NCI-H526 treated with DMSO at 0.1 percent for 48 hours (cell line): ENCODE data around the gene GPR137B.
"Not testable (repeated sequence)": the region's sequence is repeated elsewhere in the genome, so short reads cannot be mapped to it uniquely, and the experiment has no call there.

Experiments
- DNase-seq: peaks from one replicate; lab custom pipeline; 2025; lab: John Stamatoyannopoulos, UW

The GPR137B gene

GRCh38 chr1:236144033-236144432 lies 1.7 kb downstream of the GPR137B start:
- DNase-seq = no peak

- DNase-seq = peak; percentile 22
Measured at GRCh38 chr1:236144446-236145150, 2.3 kb downstream of the GPR137B start.

- no peak for DNase-seq
Measured at GRCh38 chr1:236147068-236147467, 4.7 kb downstream of the GPR137B start.

GRCh38 chr1:236147521-236148469 lies 5.5 kb downstream of the GPR137B start:
- no peak for DNase-seq

GRCh38 chr1:236148470-236148845 lies 6.1 kb downstream of the GPR137B start:
- no peak for DNase-seq

GRCh38 chr1:236149003-236149595 lies 6.8 kb downstream of the GPR137B start:
- no peak for DNase-seq

GRCh38 chr1:236149696-236150228 lies 7.4 kb downstream of the GPR137B start:
- DNase-seq = no peak

GRCh38 chr1:236150311-236150955 lies 8.1 kb downstream of the GPR137B start:
- no peak for DNase-seq

GRCh38 chr1:236150986-236151385 lies 8.6 kb downstream of the GPR137B start:
- DNase-seq = no peak

GRCh38 chr1:236151739-236152424 lies 9.5 kb downstream of the GPR137B start:
- no peak for DNase-seq

- no peak for DNase-seq
Measured at GRCh38 chr1:236154126-236154525, 11.8 kb downstream of the GPR137B start.

- DNase-seq = no peak
Measured at GRCh38 chr1:236154671-236155398, 12.5 kb downstream of the GPR137B start.

GRCh38 chr1:236155399-236155767 lies 13.0 kb downstream of the GPR137B start:
- DNase-seq = no peak

GRCh38 chr1:236155841-236156503 lies 13.6 kb downstream of the GPR137B start:
- no peak for DNase-seq

- no peak for DNase-seq
Measured at GRCh38 chr1:236156512-236157208, 14.3 kb downstream of the GPR137B start.

GRCh38 chr1:236158072-236158471 lies 15.7 kb downstream of the GPR137B start:
- DNase-seq = not testable (repeated sequence)

GRCh38 chr1:236158719-236159118 lies 16.4 kb downstream of the GPR137B start:
- no peak for DNase-seq

GRCh38 chr1:236159704-236160539 lies 17.6 kb downstream of the GPR137B start:
- no peak for DNase-seq
